Endothelial cell (in vitro differentiated cells): ENCODE data around the gene CRISP3. TPM values are rescaled to one million over a fixed set of nuclear protein-coding genes. Genes with fewer than 3 reads are reported as not detected.

Experiments
- DNase-seq: peaks from one replicate; pipeline ENCODE4 v3.0.0; 2021; ENCODE audit warnings: low spot score
- H3K27ac Mint-ChIP-seq: one replicate; pipeline ENCODE4 v1.8.0; 2021; ENCODE audit warnings: mixed read lengths, inconsistent platforms; ENCODE audit not compliant: unreplicated experiment
- H3K27me3 Mint-ChIP-seq: one replicate; pipeline ENCODE4 v1.8.0; 2021; ENCODE audit warnings: mild to moderate bottlenecking, moderate library complexity, mixed read lengths, inconsistent platforms; ENCODE audit not compliant: unreplicated experiment
- H3K36me3 Mint-ChIP-seq: one replicate; pipeline ENCODE4 v1.8.0; 2021; ENCODE audit warnings: mild to moderate bottlenecking, low read depth, mixed read lengths, inconsistent platforms; ENCODE audit not compliant: unreplicated experiment
- H3K4me1 Mint-ChIP-seq: one replicate; pipeline ENCODE4 v1.8.0; 2021; ENCODE audit warnings: mild to moderate bottlenecking, mixed read lengths, inconsistent platforms; ENCODE audit not compliant: unreplicated experiment
- H3K4me3 Mint-ChIP-seq: one replicate; pipeline ENCODE4 v1.8.0; 2021; ENCODE audit warnings: mild to moderate bottlenecking, mixed read lengths, inconsistent platforms; ENCODE audit not compliant: unreplicated experiment
- H3K9me3 Mint-ChIP-seq: one replicate; pipeline ENCODE4 v1.8.0; 2021; ENCODE audit warnings: mixed read lengths, inconsistent platforms; ENCODE audit not compliant: unreplicated experiment
- total RNA-seq: library from RNA; stranded (reverse); fragmentation: NEBNext Ultra II Directional; extraction: Animal tissue kit (Norgen Biotek cat#: 25700); gene quantifications from one replicate; pipeline ENCODE4 v1.2.1, GENCODE V29; 2021; ENCODE audit not compliant: unreplicated experiment
- TF ChIP-seq, protein P1 (sequence below): fragments of 200-600 bp; sonication (generic); IDR thresholded peaks from one replicate; pipeline ENCODE4 v1.5.0; 2021; ENCODE audit warnings: antibody characterized with exemption; ENCODE audit not compliant: unreplicated experiment

Gene CRISP3
- total RNA-seq, 1 donor from 2014 or later = 0.80 TPM

DNA sequence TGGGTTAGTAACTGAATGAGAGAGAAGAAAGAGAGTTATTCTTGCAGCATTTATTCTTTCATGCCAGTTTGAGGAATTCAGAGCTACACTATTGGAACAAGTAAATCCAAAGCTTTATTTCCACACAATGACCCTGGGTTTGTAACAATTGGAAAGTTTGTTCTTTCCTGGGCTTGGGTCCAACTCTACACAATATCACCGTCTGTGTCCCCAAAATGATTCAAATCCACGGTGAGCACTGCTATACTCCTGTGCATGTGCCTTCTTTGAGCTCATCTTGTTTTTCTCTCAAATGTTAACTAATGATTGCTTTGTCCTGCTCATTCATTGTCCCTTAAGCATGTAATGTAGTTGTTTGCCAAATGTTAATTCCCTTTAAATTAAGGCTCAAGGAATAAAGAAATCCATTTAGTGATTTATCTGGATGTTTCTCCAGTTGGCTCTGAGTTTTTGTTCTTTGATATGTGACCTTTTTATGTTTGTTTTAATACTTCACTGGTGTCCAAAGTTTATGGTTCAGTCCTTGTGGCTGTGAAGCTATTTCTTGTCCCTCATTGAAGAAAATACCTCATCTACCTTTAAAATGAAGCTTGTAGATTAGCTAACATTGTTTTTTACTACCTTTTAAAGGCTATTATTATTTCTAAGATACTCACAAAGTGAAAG, 20.5 kb upstream of the CRISP3 start:
- no peak for DNase-seq
- Mint-ChIP-seq H3K27ac (no peak overlapping the region), H3K9me3 (no peaks in the 10 kb centered on the region), H3K27me3 (no peaks in the 10 kb centered on the region), H3K36me3 (no peaks in the 10 kb centered on the region), H3K4me3 (no peak overlapping the region), H3K4me1 (no peaks in the 10 kb centered on the region)
- TF ChIP-seq, protein P1, sequence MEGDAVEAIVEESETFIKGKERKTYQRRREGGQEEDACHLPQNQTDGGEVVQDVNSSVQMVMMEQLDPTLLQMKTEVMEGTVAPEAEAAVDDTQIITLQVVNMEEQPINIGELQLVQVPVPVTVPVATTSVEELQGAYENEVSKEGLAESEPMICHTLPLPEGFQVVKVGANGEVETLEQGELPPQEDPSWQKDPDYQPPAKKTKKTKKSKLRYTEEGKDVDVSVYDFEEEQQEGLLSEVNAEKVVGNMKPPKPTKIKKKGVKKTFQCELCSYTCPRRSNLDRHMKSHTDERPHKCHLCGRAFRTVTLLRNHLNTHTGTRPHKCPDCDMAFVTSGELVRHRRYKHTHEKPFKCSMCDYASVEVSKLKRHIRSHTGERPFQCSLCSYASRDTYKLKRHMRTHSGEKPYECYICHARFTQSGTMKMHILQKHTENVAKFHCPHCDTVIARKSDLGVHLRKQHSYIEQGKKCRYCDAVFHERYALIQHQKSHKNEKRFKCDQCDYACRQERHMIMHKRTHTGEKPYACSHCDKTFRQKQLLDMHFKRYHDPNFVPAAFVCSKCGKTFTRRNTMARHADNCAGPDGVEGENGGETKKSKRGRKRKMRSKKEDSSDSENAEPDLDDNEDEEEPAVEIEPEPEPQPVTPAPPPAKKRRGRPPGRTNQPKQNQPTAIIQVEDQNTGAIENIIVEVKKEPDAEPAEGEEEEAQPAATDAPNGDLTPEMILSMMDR = no peak

DNA sequence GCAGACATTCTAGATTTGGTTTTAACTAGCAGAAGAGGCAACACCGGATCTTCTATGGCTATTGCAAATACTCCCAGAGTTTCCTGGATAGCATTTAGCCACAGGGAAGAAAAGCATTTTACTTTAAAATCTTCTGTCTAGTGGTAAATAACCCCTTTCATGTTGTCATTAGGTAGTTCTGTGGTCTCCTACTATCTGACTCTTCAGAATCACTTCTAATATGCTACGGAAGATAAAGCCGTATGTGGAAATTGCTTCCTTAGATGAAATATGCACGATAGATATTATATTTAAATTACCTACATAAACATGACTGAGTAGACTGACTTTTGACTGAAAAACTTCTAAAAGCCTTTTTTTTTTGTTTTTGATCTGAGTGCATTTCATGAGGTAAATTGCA, 759 bp downstream of the CRISP3 start:
- TF ChIP-seq, protein P1 = no peak
- H3K4me1 Mint-ChIP-seq = no peaks in the 10 kb centered on the region
- H3K27ac Mint-ChIP-seq = no peak overlapping the region
- no peaks in the 10 kb centered on the region for H3K27me3 Mint-ChIP-seq
- no peaks in the 10 kb centered on the region for H3K36me3 Mint-ChIP-seq
- no peak for DNase-seq
- no peaks in the 10 kb centered on the region for H3K9me3 Mint-ChIP-seq
- H3K4me3 Mint-ChIP-seq = no peak overlapping the region

DNA sequence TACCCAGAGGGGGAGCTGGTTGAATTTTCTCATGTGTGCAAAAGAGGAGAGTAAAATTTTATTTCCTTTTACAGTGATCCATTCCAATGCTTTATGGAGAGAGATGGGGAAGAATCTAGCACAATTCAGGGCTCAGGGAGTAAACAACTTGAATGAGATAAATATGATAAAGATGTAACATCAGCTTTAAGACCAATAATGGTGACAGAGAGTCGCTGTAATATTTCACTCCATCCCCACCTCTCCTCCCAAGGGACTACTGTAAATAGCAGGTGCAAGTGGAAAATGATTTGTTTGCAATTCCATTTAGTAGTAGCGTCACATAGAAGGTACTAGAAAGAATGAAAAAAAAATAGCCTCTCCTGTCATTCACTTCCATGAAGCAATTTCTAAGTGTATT, 4.8 kb downstream of the CRISP3 start:
- no peaks in the 10 kb centered on the region for H3K27me3 Mint-ChIP-seq
- no peaks in the 10 kb centered on the region for H3K36me3 Mint-ChIP-seq
- DNase-seq = no peak
- no peaks in the 10 kb centered on the region for H3K9me3 Mint-ChIP-seq
- TF ChIP-seq, protein P1 = no peak
- no peak overlapping the region for H3K27ac Mint-ChIP-seq
- H3K4me1 Mint-ChIP-seq = peaks cover 8% of the 10 kb centered on the region
- H3K4me3 Mint-ChIP-seq = no peak overlapping the region

DNA sequence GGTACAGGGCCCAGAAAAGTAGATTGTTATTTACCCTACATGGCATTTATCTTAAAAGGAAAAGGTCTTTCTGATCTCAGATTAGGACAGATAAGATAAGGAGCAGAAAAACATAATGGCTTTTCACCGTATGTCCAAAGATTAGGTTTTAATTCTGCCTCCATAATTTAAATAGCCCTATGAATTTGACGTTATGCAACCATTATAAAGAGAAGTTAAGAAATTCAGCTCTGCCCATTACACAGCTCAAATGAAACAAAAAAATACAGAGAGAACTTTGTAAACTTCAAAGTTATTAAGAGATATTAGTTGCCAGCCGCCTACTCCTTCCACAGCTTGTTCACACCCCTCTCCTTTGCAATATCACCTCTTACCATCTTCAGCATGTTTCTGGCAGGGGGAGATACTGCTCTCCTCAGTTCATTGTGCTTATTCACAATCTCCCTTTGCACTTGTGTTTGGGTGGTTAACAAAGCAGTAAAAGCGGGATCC, 8.1 kb downstream of the CRISP3 start:
- Mint-ChIP-seq H3K4me1 (peaks cover 8% of the 10 kb centered on the region), H3K9me3 (no peaks in the 10 kb centered on the region), H3K36me3 (no peaks in the 10 kb centered on the region), H3K27ac (no peak overlapping the region), H3K4me3 (no peak overlapping the region), H3K27me3 (no peaks in the 10 kb centered on the region)
- TF ChIP-seq, protein P1 = no peak
- no peak for DNase-seq

DNA sequence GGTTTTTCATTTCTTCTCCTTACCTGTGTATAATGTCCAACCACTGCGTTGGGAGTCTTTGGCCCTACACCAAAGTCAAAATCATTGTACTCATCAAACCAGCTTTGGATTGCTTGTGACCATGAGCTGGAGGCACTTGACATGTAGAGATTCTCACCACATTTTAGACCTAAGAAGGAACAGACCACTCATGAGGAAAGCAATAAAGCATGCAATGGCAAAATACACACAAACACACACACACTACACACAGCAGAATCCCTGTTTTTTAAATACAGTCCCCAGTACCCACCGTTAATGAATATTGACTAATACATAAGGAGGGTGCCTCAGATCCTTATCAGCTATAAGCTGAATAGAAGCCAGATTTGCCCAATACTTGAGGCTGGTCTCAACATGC, 10.5 kb downstream of the CRISP3 start:
- no peaks in the 10 kb centered on the region for H3K36me3 Mint-ChIP-seq
- H3K9me3 Mint-ChIP-seq = no peaks in the 10 kb centered on the region
- H3K4me1 Mint-ChIP-seq = peaks cover 8% of the 10 kb centered on the region
- no peak overlapping the region for H3K4me3 Mint-ChIP-seq
- no peak for DNase-seq
- no peaks in the 10 kb centered on the region for H3K27me3 Mint-ChIP-seq
- no peak overlapping the region for H3K27ac Mint-ChIP-seq
- TF ChIP-seq, protein P1 = no peak
